NB4 (cell line): Measurements from ENCODE around the gene HDAC4.

Experiments used
- CTCF ChIP-seq: IDR thresholded peaks from one replicate; pipeline ENCODE4 v1.5.1; 2012; ENCODE audit warnings: low read depth, low read length
- MAX ChIP-seq: IDR thresholded peaks from 2 replicates; pipeline ENCODE4 v1.6.1; 2011; ENCODE audit warnings: low read depth, low read length
- POLR2A ChIP-seq: IDR thresholded peaks from 2 replicates; pipeline ENCODE4 v1.6.1; 2011; ENCODE audit warnings: mild to moderate bottlenecking; ENCODE audit not compliant: insufficient read length; ENCODE audit errors: extremely low read depth

- TF ChIP-seq POLR2A (no peak), CTCF (no peak), MAX (no peak)
Measured at GRCh38 chr2:239252393-239252792, 148.4 kb downstream of the HDAC4 start.
